Measurements from ENCODE around the gene PRKAB1. TPM values are rescaled to one million over a fixed set of nuclear protein-coding genes. Genes with fewer than 3 reads are reported as not detected.

PRKAB1 gene
- total and polyA plus RNA-seq, 2 experiments from 2014 or later = 16.3 to 31.0 TPM

DNA sequence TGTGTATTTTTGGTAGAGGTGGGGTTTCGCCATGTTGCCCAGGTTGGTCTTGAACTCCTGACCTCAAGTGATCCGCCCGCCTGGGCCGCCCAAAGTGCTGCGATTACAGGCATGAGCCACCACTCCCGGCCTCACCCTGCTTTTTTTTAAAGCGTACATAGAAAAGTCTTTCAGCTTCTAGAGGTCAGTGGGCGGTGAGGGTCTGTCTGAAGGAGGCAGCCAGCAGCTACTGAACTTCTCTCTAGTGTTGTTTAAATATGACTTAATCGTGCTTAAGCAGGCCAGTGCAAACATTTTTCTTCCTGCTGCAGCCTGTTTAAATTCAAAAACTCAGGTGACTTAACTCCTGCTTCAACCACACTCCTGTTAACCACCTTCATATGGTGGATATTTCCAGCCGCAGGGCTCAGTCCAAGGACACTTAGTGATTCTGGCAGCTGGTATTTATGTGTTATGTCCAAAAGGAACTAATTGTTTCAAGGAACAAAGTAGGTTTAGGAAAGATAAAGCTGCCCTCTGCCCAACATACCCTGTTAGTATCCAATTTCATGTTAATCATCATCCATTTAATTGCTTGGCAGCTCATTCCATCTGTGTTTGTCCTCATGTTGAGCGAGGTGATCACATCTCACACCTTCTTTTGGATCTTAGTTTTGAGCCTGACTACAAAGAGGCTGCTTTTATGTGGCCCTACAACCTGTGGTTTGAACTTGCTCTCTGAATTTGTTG, 2.0 kb downstream of the PRKAB1 start:
- H3K79me2 ChIP-seq (replicated peaks; ENCODE audit: insufficient read depth) = peaks cover 37% of the 10 kb centered on the region
- H3K4me1 ChIP-seq (ENCODE audit: insufficient read depth) = no peaks in the 10 kb centered on the region; the same call in 1 of the 2 replicates
- no peak for ATAC-seq

DNA sequence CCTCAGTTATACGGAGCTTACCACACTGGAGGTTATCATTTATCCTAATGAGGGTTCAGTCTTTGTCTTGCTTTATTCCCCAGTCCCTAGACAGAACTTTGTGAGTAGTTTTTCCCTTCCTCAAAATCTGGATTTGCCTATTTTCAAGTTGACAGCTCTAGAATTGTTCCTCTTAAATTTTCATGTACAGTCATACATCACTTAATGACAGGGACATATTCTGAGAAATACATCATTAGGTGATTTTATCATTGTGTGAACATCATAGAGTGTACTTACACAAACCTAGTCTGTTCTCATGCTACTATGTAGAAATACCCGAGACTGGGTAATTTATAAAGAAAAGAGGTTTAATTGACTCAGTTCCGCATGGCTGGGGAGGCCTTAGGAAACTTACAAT, 3.1 kb downstream of the PRKAB1 start:
- ATAC-seq (no peak), DNase-seq (ENCODE audit: low spot score) (no peak)
- Histone ChIP-seq H4K20me1 (replicated peaks; ENCODE audit: insufficient read depth) (peaks cover 25% of the 10 kb centered on the region; the same call in 1 of the 2 replicates), H3K4me1 (ENCODE audit: insufficient read depth) (no peaks in the 10 kb centered on the region; the same call in 1 of the 2 replicates), H3K36me3 (ENCODE audit: insufficient read depth) (peaks cover 38% of the 10 kb centered on the region), H3K4me2 (no peak overlapping the region), H2AFZ (no peak overlapping the region), H3K27ac (ENCODE audit: low read depth) (no peak overlapping the region), H3K79me2 (replicated peaks; ENCODE audit: insufficient read depth) (peaks cover 37% of the 10 kb centered on the region), H3K27me3 (ENCODE audit: insufficient read depth) (no peaks in the 10 kb centered on the region), H3K4me3 (no peak overlapping the region), H3F3A (replicated peaks; ENCODE audit: low read depth) (peaks cover 7% of the 10 kb centered on the region), H3K9me2 (ENCODE audit: insufficient read depth) (no peaks in the 10 kb centered on the region)
- Mint-ChIP-seq H3K4me3 (no peak overlapping the region), H3K27ac (no peak overlapping the region), H3K27me3 (ENCODE audit: insufficient read depth, low read depth, poor library complexity) (peaks cover 3% of the 10 kb centered on the region), H3K9me3 (no peaks in the 10 kb centered on the region), H3K36me3 (ENCODE audit: low read depth) (peaks cover 67% of the 10 kb centered on the region), H3K4me1 (peaks cover 10% of the 10 kb centered on the region)
- TF ChIP-seq JUNB (IDR thresholded peaks at IDR 0.05; ENCODE audit: unreplicated experiment) (no peak), CTCF (conservative IDR thresholded peaks at IDR 0.05; ENCODE audit: low read depth in 2 of 2) (no peak), POLR2AphosphoS5 (IDR thresholded peaks at IDR 0.05; ENCODE audit: low read depth) (no peak), NANOG (IDR thresholded peaks at IDR 0.05; ENCODE audit: borderline replicate concordance) (no peak), CREB1 (CRISPR knock-in tag; IDR thresholded peaks at IDR 0.05; ENCODE audit: low read depth) (no peak), STAT1 (IDR thresholded peaks at IDR 0.05; ENCODE audit: unreplicated experiment) (no peak)

More for the DNA sequence above, 2.0 kb downstream of the PRKAB1 start:
- Histone ChIP-seq H3K4me3 (no peak overlapping the region), H3K36me3 (ENCODE audit: insufficient read depth) (peaks cover 35% of the 10 kb centered on the region), H3K9me2 (ENCODE audit: insufficient read depth) (no peaks in the 10 kb centered on the region), H3K27ac (ENCODE audit: low read depth) (no peak overlapping the region), H3K4me2 (no peak overlapping the region), H3F3A (replicated peaks; ENCODE audit: low read depth) (peaks cover 7% of the 10 kb centered on the region), H4K20me1 (replicated peaks; ENCODE audit: insufficient read depth) (peaks cover 20% of the 10 kb centered on the region; the same call in 1 of the 2 replicates), H3K27me3 (ENCODE audit: insufficient read depth) (no peaks in the 10 kb centered on the region), H2AFZ (no peak overlapping the region)
- H3K27ac Mint-ChIP-seq = no peak overlapping the region
- peaks cover 10% of the 10 kb centered on the region for H3K4me1 Mint-ChIP-seq
- peaks cover 56% of the 10 kb centered on the region for H3K36me3 Mint-ChIP-seq (ENCODE audit: low read depth)
- TF ChIP-seq JUNB (IDR thresholded peaks at IDR 0.05; ENCODE audit: unreplicated experiment) = no peak
- TF ChIP-seq NANOG (IDR thresholded peaks at IDR 0.05; ENCODE audit: borderline replicate concordance) = no peak
- TF ChIP-seq EZH2phosphoT487 (IDR thresholded peaks at IDR 0.05; ENCODE audit: unreplicated experiment) = no peak
- TF ChIP-seq EZH2 (IDR thresholded peaks at IDR 0.05; ENCODE audit: low read depth, unreplicated experiment) = no peak
- no peak for TF ChIP-seq STAT1 (IDR thresholded peaks at IDR 0.05; ENCODE audit: unreplicated experiment)
- TF ChIP-seq POLR2AphosphoS5 (IDR thresholded peaks at IDR 0.05; ENCODE audit: low read depth) = no peak
- no peaks in the 10 kb centered on the region for H3K9me3 Mint-ChIP-seq
- peak overlapping the region; percentile 43 for H3K4me3 Mint-ChIP-seq
- no peak for DNase-seq (ENCODE audit: low spot score)
- peaks cover 3% of the 10 kb centered on the region for H3K27me3 Mint-ChIP-seq (ENCODE audit: insufficient read depth, low read depth, poor library complexity)

Data from GM23338 (cell line).